CD4-positive, alpha-beta T cell treated with Interleukin-15 for 4 hours (primary cell): ENCODE results near the gene WASHC2A.
"Not testable (repeated sequence)": the region's sequence is repeated elsewhere in the genome, so short reads cannot be mapped to it uniquely, and the experiment has no call there.

Experiments
- DNase-seq: peaks from one replicate; pipeline ENCODE4 v3.0.0-alpha.2; 2020; ENCODE audit warnings: low spot score

The WASHC2A gene

GRCh38 chr10:50075139-50075538 lies 7.4 kb downstream of the WASHC2A start:
- not testable (repeated sequence) for DNase-seq

- not testable (repeated sequence) for DNase-seq
These were observed 7.8 kb downstream of the WASHC2A start for GRCh38 chr10:50075544-50075943.

GRCh38 chr10:50091304-50091703 lies 23.6 kb downstream of the WASHC2A start:
- DNase-seq, result not testable (repeated sequence)

- not testable (repeated sequence) for DNase-seq
These were observed 25.2 kb downstream of the WASHC2A start for GRCh38 chr10:50092928-50093327.

GRCh38 chr10:50094630-50095029 lies 26.9 kb downstream of the WASHC2A start:
- not testable (repeated sequence) for DNase-seq

- not testable (repeated sequence) for DNase-seq
These were observed 27.6 kb downstream of the WASHC2A start for GRCh38 chr10:50095402-50095801.

- DNase-seq, result not testable (repeated sequence)
These were observed 29.0 kb downstream of the WASHC2A start for GRCh38 chr10:50096722-50097121.

- DNase-seq, result not testable (repeated sequence)
These were observed 30.9 kb downstream of the WASHC2A start for GRCh38 chr10:50098645-50099044.

GRCh38 chr10:50101139-50101582 lies 33.4 kb downstream of the WASHC2A start:
- DNase-seq, result not testable (repeated sequence)

GRCh38 chr10:50101747-50102146 lies 34.0 kb downstream of the WASHC2A start:
- DNase-seq, result not testable (repeated sequence)

- DNase-seq, result not testable (repeated sequence)
These were observed 34.5 kb downstream of the WASHC2A start for GRCh38 chr10:50102267-50102666.

- not testable (repeated sequence) for DNase-seq
These were observed 41.4 kb downstream of the WASHC2A start for GRCh38 chr10:50108999-50109698.

GRCh38 chr10:50112419-50113112 lies 44.8 kb downstream of the WASHC2A start:
- not testable (repeated sequence) for DNase-seq

GRCh38 chr10:50126765-50127164 lies 59.0 kb downstream of the WASHC2A start:
- DNase-seq, result not testable (repeated sequence)

GRCh38 chr10:50127770-50128292 lies 60.1 kb downstream of the WASHC2A start:
- not testable (repeated sequence) for DNase-seq

- not testable (repeated sequence) for DNase-seq
These were observed 63.7 kb downstream of the WASHC2A start for GRCh38 chr10:50131245-50131965.

GRCh38 chr10:50132322-50132721 lies 64.6 kb downstream of the WASHC2A start:
- DNase-seq, result not testable (repeated sequence)

- DNase-seq, result not testable (repeated sequence)
These were observed 65.1 kb downstream of the WASHC2A start for GRCh38 chr10:50132841-50133240.

GRCh38 chr10:50143512-50144174 lies 75.9 kb downstream of the WASHC2A start:
- not testable (repeated sequence) for DNase-seq

GRCh38 chr10:50145575-50145974 lies 77.8 kb downstream of the WASHC2A start:
- DNase-seq, result not testable (repeated sequence)

GRCh38 chr10:50152792-50153272 lies 85.1 kb downstream of the WASHC2A start:
- no peak for DNase-seq
